KOPT-K1 (cell line): Measurements from ENCODE around the gene C19orf38.

Experiments
- H3K27ac ChIP-seq: fragments of 200-600 bp; sonication (generic); 2 replicates; pipeline ENCODE4 v1.5.1; 2016; ENCODE audit warnings: antibody characterized with exemption, mild to moderate bottlenecking, low read depth, low read length; ENCODE audit not compliant: poor library complexity, severe bottlenecking
- H3K36me3 ChIP-seq: fragments of 200-600 bp; sonication (generic); 2 replicates; pipeline ENCODE4 v1.5.1; 2017; ENCODE audit warnings: antibody characterized with exemption, mild to moderate bottlenecking, low read length, moderate library complexity; ENCODE audit not compliant: insufficient read depth
- H3K9me3 ChIP-seq: fragments of 200-600 bp; sonication (generic); 2 replicates; pipeline ENCODE4 v1.5.1; 2017; ENCODE audit warnings: antibody characterized with exemption, low read length, mild to moderate bottlenecking; ENCODE audit not compliant: insufficient read depth, poor library complexity, severe bottlenecking

C19orf38 gene

DNA sequence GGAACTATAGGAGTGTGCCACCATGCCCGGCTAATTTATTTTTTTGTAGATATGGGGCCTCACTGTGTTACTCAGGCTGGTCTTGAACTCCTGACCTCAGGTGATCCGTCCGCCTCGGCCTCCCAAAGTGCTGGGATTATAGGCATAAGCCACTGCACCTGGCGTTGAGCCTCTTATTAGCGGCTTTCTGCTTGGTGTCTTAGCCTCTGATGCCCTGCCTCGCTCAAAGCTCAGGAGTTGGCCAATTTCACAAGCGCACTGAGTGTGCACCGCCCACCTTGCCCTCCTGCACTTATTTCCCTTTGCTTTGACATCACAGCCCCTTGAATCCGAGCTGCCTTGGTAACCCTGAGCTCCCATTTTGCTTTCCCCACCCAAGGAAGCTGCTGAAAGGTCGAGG is 70.1 kb downstream of the C19orf38 start:
- Histone ChIP-seq H3K9me3 (no peaks in the 10 kb centered on the region), H3K27ac (no peak overlapping the region), H3K36me3 (peaks cover 68% of the 10 kb centered on the region)
